GM12878 (cell line): ENCODE results near the gene MIPOL1. TPM values are rescaled to one million over a fixed set of nuclear protein-coding genes. Genes with fewer than 3 reads are reported as not detected.

Experiments
- ATAC-seq: fragments of 200-7000 bp; cut with Tn5 transposase; 3 replicates; pipeline ENCODE4 v1.9.1; 2020; ENCODE audit warnings: mild to moderate bottlenecking, moderate library complexity
- BruUV-seq: library from RNA; stranded (reverse); fragments of 400-500 nt; replicated peaks from 2 replicates; lab custom pipeline; 2021; lab: Mats Ljungman, UMichigan
- CTCF ChIA-PET: fragments of 300-600 bp; sonication (Branson Sonifier 250); formaldehyde crosslinking; extraction: SDS; loops from one replicate; lab custom pipeline; 2021; ENCODE audit warnings: inconsistent platforms; lab: Yijun Ruan, JAX
- POLR2A ChIA-PET: fragments of 350-600 bp; formaldehyde crosslinking; extraction: SDS; loops from one replicate; lab custom pipeline; 2021; ENCODE audit warnings: inconsistent platforms; lab: Charles Lee
- RAD21 ChIA-PET: fragments of 300-600 bp; sonication (Branson Sonifier 250); formaldehyde crosslinking; loops from one replicate; lab custom pipeline; 2023; ENCODE audit warnings: antibody characterized with exemption; ENCODE audit not compliant: unreplicated experiment; lab: Charles Lee
- SMC1A ChIA-PET: fragments of 300-600 bp; sonication (Branson Sonifier 250); formaldehyde crosslinking; loops from one replicate; lab custom pipeline; 2023; ENCODE audit not compliant: unreplicated experiment, uncharacterized antibody; lab: Charles Lee
- DNase-seq: peaks from one replicate; pipeline ENCODE4 v3.0.0-alpha.2; 2011; ENCODE audit warnings: low read depth, low spot score
- FAIRE-seq: peaks from 3 replicates; lab custom pipeline; 2011; peaks lifted over from hg19 to GRCh38; lab: Jason Lieb, UNC
- H2AFZ ChIP-seq: 2 replicates; pipeline ENCODE4 v1.6.0; 2011; ENCODE audit warnings: low read depth, low read length, control low read depth; ENCODE audit not compliant: control insufficient read depth
- H3K27ac ChIP-seq: 2 replicates; pipeline ENCODE4 v1.5.1; 2011; ENCODE audit warnings: control low read depth; ENCODE audit not compliant: control insufficient read depth, insufficient read depth
- H3K27me3 ChIP-seq, 2 experiments: replicated peaks in 1 of 2; 2 replicates each; pipeline versions ENCODE4 v1.6.0 to v1.6.1; 2011; ENCODE audit warnings: low read length in 1 of 2; ENCODE audit not compliant: control insufficient read depth in 2 of 2, insufficient read depth in 2 of 2
- H3K36me3 ChIP-seq, 2 experiments: 2 replicates each; pipeline ENCODE4 v1.5.1; 2011; ENCODE audit warnings: low read length in 1 of 2; ENCODE audit not compliant: control insufficient read depth in 2 of 2, insufficient read depth in 2 of 2
- H3K4me1 ChIP-seq: 2 replicates; pipeline ENCODE4 v1.6.1; 2011; ENCODE audit warnings: mild to moderate bottlenecking, low read length, moderate library complexity, mixed read lengths; ENCODE audit not compliant: control insufficient read depth, insufficient read depth
- H3K4me2 ChIP-seq: 2 replicates; pipeline ENCODE4 v1.6.0; 2011; ENCODE audit warnings: control low read depth; ENCODE audit not compliant: control insufficient read depth, insufficient read depth
- H3K4me3 ChIP-seq: fragments of 200-600 bp; sonication (generic); 2 replicates; pipeline ENCODE4 v1.5.1; 2016
- H3K79me2 ChIP-seq: 2 replicates; pipeline ENCODE4 v1.6.0; 2011; ENCODE audit warnings: low read length; ENCODE audit not compliant: control insufficient read depth, insufficient read depth
- H3K9ac ChIP-seq: 2 replicates; pipeline ENCODE4 v1.8.0; 2011; ENCODE audit warnings: low read length, control low read depth, mixed read lengths; ENCODE audit not compliant: control insufficient read depth, insufficient read depth
- H3K9me3 ChIP-seq: replicated peaks from 3 replicates; pipeline ENCODE4 v1.5.1; 2011; ENCODE audit warnings: mild to moderate bottlenecking, low read length; ENCODE audit not compliant: control insufficient read depth, insufficient read depth
- H4K20me1 ChIP-seq: 2 replicates; pipeline ENCODE4 v1.6.0; 2011; ENCODE audit not compliant: control insufficient read depth, insufficient read depth
- GABPA ChIP-seq: IDR thresholded peaks from 2 replicates; pipeline ENCODE4 v1.6.1; 2014; ENCODE audit warnings: antibody characterized with exemption, low read depth, mild to moderate bottlenecking, inconsistent platforms
- JUND ChIP-seq: IDR thresholded peaks from 2 replicates; pipeline ENCODE4 v1.6.1; 2012; ENCODE audit warnings: low read depth, mild to moderate bottlenecking, low read length, improper control_type of control experiment, moderate library complexity
- KDM1A ChIP-seq: fragments of 200-600 bp; sonication (generic); IDR thresholded peaks from 2 replicates; pipeline ENCODE4 v1.6.1; 2016; ENCODE audit warnings: borderline replicate concordance
- NR2F1 ChIP-seq: fragments of 450-650 bp; conservative IDR thresholded peaks from 2 replicates; pipeline ENCODE4 v1.6.1; 2017; ENCODE audit warnings: mild to moderate bottlenecking
- POLR2A ChIP-seq: IDR thresholded peaks from 2 replicates; pipeline ENCODE4 v1.6.1; 2011; ENCODE audit warnings: low read depth, mild to moderate bottlenecking, low read length
- POLR2AphosphoS5 ChIP-seq: IDR thresholded peaks from 2 replicates; pipeline ENCODE4 v1.6.1; 2011; ENCODE audit warnings: mild to moderate bottlenecking, low read length, inconsistent platforms
- SMC3 ChIP-seq: IDR thresholded peaks from 2 replicates; pipeline ENCODE4 v1.6.1; 2011; ENCODE audit warnings: low read length, improper control_type of control experiment, borderline replicate concordance
- SREBF2 ChIP-seq: IDR thresholded peaks from 2 replicates; pipeline ENCODE4 v1.6.1; 2012; ENCODE audit warnings: mild to moderate bottlenecking, low read length
- SUZ12 ChIP-seq: fragments of 200-600 bp; sonication (generic); IDR thresholded peaks from one replicate; pipeline ENCODE4 v1.6.1; 2018; ENCODE audit warnings: antibody characterized with exemption, mild to moderate bottlenecking; ENCODE audit not compliant: unreplicated experiment
- TCF7 ChIP-seq: IDR thresholded peaks from 2 replicates; pipeline ENCODE4 v1.6.1; 2014; ENCODE audit warnings: antibody characterized with exemption, borderline replicate concordance
- WGBS: methylation state at CpG from one replicate; pipeline ENCODE4 v1.1.6; 2016; ENCODE audit warnings: low lambda C conversion rate; ENCODE audit not compliant: insufficient replicate concordance, insufficient coverage; ENCODE audit errors: missing lambda C conversion rate; 5-methylcytosine and 5-hydroxymethylcytosine counted together
- in situ Hi-C: fragments of 300-500 bp; cut with MboI; formaldehyde crosslinking; loops from 9 replicates; pipeline ENCODE4 v1.14.3; 2018; ENCODE audit warnings: mixed read lengths
- intact Hi-C: fragments of 100-400 bp; cut with micrococcal nuclease; formaldehyde crosslinking; loops from one replicate; pipeline ENCODE4 v1.14.2; 2022; ENCODE audit not compliant: unreplicated experiment
- polyA plus RNA-seq, 11 experiments: library from polyadenylated mRNA; depleted of rRNA in 4 of 11; unstranded in 6 of 11; stranded (reverse) in 5 of 11; fragments of >200 nt; fragmentation: Nextera tagmentation in 4 of 11; fragmentation: Illumina TruSeq in 1 of 11; extraction: Ambion mirVana in 4 of 11; extraction: Trizol in 1 of 11; gene quantifications; 1 replicate in 1 of 11; 2 replicates in 10 of 11; pipeline versions ENCODE4 v1.2.1 to v1.2.3, GENCODE V29; 2011 to 2016; ENCODE audit warnings: inconsistent platforms in 2 of 11, missing spikeins in 2 of 11, low read depth in 1 of 11
- total RNA-seq, 4 experiments: library from RNA; depleted of rRNA in 3 of 4; stranded (reverse); fragments of >200 nt in 3 of 4; fragmentation: Illumina TruSeq in 1 of 4; extraction: Trizol in 1 of 4; gene quantifications; 2 replicates each; pipeline versions ENCODE4 v1.2.1 to v1.2.3, GENCODE V29; 2013 to 2021
- TF ChIP-seq, protein P1 (sequence below): IDR thresholded peaks from 2 replicates; pipeline ENCODE4 v1.6.1; 2012; ENCODE audit warnings: low read depth, low read length, improper control_type of control experiment
- TF ChIP-seq, protein P2 (sequence below): fragments of 450-650 bp; IDR thresholded peaks from 2 replicates; pipeline ENCODE4 v1.6.1; 2018; ENCODE audit warnings: borderline replicate concordance, mild to moderate bottlenecking; ENCODE audit not compliant: partially characterized antibody

MIPOL1 gene
- total and polyA plus RNA-seq, 10 of the 15 experiments (the other 5 are each of a cell fraction or from before 2014, with no cell fraction given), result 0.06 TPM; not detected in 9

DNA sequence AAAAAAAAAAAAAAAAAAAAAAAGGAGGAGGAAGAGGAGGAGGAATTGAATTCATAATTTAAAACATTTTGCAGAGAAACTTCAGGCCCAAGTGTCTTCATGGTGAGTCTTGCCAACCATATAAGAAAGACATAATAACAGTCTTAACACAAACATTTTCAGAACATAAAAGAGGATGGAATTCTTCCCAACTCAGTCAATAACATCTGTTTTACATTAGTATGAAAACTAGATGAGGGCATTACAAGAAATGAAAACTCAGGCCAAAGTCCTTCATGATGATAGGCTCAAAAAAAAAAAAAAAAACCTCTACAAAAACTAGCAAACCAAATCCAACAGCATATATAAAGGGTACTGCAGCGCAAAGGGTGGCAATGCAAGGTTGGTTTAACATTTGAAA lies 245.7 kb downstream of the MIPOL1 start:
- CTCF ChIA-PET, result no interaction called here
- SMC1A ChIA-PET, result no interaction called here

DNA sequence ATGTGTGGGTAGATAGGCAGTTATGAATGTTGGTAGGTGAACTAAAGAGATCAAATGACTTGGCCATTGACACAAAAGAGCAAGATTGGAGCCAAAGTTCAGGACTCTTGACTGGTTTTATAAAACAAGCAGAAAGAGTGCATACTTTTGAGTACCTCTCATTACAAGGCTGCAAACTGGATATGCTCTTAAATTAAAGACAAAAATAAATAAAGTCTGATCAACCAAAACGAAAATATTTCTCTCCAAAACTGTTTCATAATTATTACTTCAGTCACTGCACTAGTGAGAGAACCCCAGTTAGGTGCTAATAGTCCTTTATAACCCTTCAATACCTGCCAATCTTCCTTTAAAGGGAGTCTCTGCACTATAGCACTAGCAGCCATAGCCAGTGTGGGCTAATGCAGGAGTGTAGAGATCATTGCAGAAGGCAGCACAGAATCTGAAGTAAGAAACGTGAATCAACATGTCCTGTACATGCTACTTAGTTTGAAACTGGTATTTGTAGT lies 250.2 kb downstream of the MIPOL1 start:
- ChIA-PET CTCF (no interaction called here), SMC1A (no interaction called here), POLR2A (no interaction called here), RAD21 (no interaction called here)
- no peaks in the 10 kb centered on the region for H3K4me1 ChIP-seq
- WGBS, result 0% methylated on average over 2 of the region's 2 CpGs
- no peak overlapping the region for H3K9ac ChIP-seq
- H3K27ac ChIP-seq, result no peak overlapping the region
- H3K27me3 ChIP-seq, result no peaks in the 10 kb centered on the region
- DNase-seq (no peak), FAIRE-seq (no peak), ATAC-seq (no peak)
- in situ Hi-C loops, result no loop called here
- no peaks in the 10 kb centered on the region for H3K36me3 ChIP-seq
- no peak overlapping the region for H3K4me3 ChIP-seq
- no peak overlapping the region for H2AFZ ChIP-seq
- H3K9me3 ChIP-seq, result no peaks in the 10 kb centered on the region
- H3K79me2 ChIP-seq, result no peaks in the 10 kb centered on the region
- H3K4me2 ChIP-seq, result no peak overlapping the region
- no TSS peak for BruUV-seq
- no peaks in the 10 kb centered on the region for H4K20me1 ChIP-seq
- intact Hi-C loops, result no loop called here
- TF ChIP-seq, protein P1, sequence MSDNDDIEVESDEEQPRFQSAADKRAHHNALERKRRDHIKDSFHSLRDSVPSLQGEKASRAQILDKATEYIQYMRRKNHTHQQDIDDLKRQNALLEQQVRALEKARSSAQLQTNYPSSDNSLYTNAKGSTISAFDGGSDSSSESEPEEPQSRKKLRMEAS, result no peak
- no peak for TF ChIP-seq POLR2A
- TF ChIP-seq SREBF2, result no peak
- no peak for TF ChIP-seq SUZ12
- TF ChIP-seq KDM1A, result no peak
- TF ChIP-seq SMC3, result no peak
- TF ChIP-seq NR2F1, result no peak
- TF ChIP-seq GABPA, result no peak
- TF ChIP-seq, protein P2, sequence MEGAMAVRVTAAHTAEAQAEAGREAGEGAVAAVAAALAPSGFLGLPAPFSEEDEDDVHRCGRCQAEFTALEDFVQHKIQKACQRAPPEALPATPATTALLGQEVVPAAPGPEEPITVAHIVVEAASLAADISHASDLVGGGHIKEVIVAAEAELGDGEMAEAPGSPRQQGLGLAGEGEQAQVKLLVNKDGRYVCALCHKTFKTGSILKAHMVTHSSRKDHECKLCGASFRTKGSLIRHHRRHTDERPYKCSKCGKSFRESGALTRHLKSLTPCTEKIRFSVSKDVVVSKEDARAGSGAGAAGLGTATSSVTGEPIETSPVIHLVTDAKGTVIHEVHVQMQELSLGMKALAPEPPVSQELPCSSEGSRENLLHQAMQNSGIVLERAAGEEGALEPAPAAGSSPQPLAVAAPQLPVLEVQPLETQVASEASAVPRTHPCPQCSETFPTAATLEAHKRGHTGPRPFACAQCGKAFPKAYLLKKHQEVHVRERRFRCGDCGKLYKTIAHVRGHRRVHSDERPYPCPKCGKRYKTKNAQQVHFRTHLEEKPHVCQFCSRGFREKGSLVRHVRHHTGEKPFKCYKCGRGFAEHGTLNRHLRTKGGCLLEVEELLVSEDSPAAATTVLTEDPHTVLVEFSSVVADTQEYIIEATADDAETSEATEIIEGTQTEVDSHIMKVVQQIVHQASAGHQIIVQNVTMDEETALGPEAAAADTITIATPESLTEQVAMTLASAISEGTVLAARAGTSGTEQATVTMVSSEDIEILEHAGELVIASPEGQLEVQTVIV, result no peak

More for the DNA sequence above, 245.7 kb downstream of the MIPOL1 start:
- TF ChIP-seq POLR2AphosphoS5, result no peak
- no peak for TF ChIP-seq JUND
- TF ChIP-seq TCF7, result no peak
- no peaks in the 10 kb centered on the region for H3K9me3 ChIP-seq
- no peak overlapping the region for H2AFZ ChIP-seq
- H4K20me1 ChIP-seq, result no peaks in the 10 kb centered on the region
- no peak overlapping the region for H3K27ac ChIP-seq
- H3K79me2 ChIP-seq, result no peaks in the 10 kb centered on the region
- ChIA-PET RAD21 (no interaction called here), POLR2A (no interaction called here)
- no peaks in the 10 kb centered on the region for H3K36me3 ChIP-seq
- H3K27me3 ChIP-seq, result no peaks in the 10 kb centered on the region
- H3K4me3 ChIP-seq, result no peak overlapping the region
- no TSS peak for BruUV-seq
- H3K4me2 ChIP-seq, result no peak overlapping the region
- intact Hi-C loops, result no loop called here
- FAIRE-seq (no peak), DNase-seq (no peak), ATAC-seq (no peak)
- H3K4me1 ChIP-seq, result no peaks in the 10 kb centered on the region
- in situ Hi-C loops, result no loop called here
- H3K9ac ChIP-seq, result no peak overlapping the region
- WGBS, result 0% methylated on average over 1 of the region's 1 CpG
